OCI-LY7 (cell line): Measurements from ENCODE around the gene VSIG2. TPM values are rescaled to one million over a fixed set of nuclear protein-coding genes. Genes with fewer than 3 reads are reported as not detected.

Experiments used
- BruUV-seq: library from RNA; stranded (reverse); fragments of 400-500 nt; replicated peaks from 2 replicates; lab custom pipeline; 2021; lab: Mats Ljungman, UMichigan
- CTCF ChIA-PET: fragments of 300-600 bp; sonication (Branson Sonifier 250); formaldehyde crosslinking; loops from one replicate; lab custom pipeline; 2022; ENCODE audit warnings: antibody characterized with exemption; ENCODE audit not compliant: unreplicated experiment; lab: Charles Lee
- POLR2A ChIA-PET: fragments of 300-600 bp; sonication (Branson Sonifier 250); formaldehyde crosslinking; loops from one replicate; lab custom pipeline; 2022; ENCODE audit warnings: antibody characterized with exemption; lab: Charles Lee
- DNase-seq: peaks from one replicate; pipeline ENCODE4 v3.0.0-alpha.2; 2015; ENCODE audit warnings: low spot score
- H2AFZ ChIP-seq: fragments of 200-600 bp; sonication (generic), shearing (Covaris generic); 2 replicates; pipeline ENCODE4 v1.6.1; 2014; ENCODE audit warnings: mild to moderate bottlenecking, antibody characterized with exemption, low read length, moderate library complexity
- H3K27ac ChIP-seq: fragments of 200-600 bp; sonication (generic); 2 replicates; pipeline ENCODE4 v1.5.1; 2014; ENCODE audit warnings: mixed run types, low read depth, mild to moderate bottlenecking, moderate library complexity, low read length, inconsistent platforms; ENCODE audit not compliant: poor library complexity, severe bottlenecking
- H3K36me3 ChIP-seq: fragments of 200-600 bp; sonication (generic); 2 replicates; pipeline ENCODE4 v1.6.1; 2014; ENCODE audit warnings: mild to moderate bottlenecking, antibody characterized with exemption, low read length, moderate library complexity, mixed read lengths; ENCODE audit not compliant: insufficient read depth
- H3K4me1 ChIP-seq: fragments of 200-600 bp; sonication (generic); 2 replicates; pipeline ENCODE4 v1.5.1; 2014; ENCODE audit warnings: mild to moderate bottlenecking, low read length; ENCODE audit not compliant: insufficient read depth, poor library complexity, severe bottlenecking
- H3K4me2 ChIP-seq: fragments of 200-600 bp; sonication (generic); 2 replicates; pipeline ENCODE4 v1.6.1; 2014; ENCODE audit warnings: mild to moderate bottlenecking, low read length
- H3K4me3 ChIP-seq: fragments of 200-600 bp; sonication (generic); 2 replicates; pipeline ENCODE4 v1.5.1; 2014; ENCODE audit warnings: mild to moderate bottlenecking, low read depth, low read length; ENCODE audit not compliant: poor library complexity, severe bottlenecking
- H3K79me2 ChIP-seq: fragments of 200-600 bp; sonication (generic); 2 replicates; pipeline ENCODE4 v1.6.1; 2016; ENCODE audit warnings: low read depth, mild to moderate bottlenecking, low read length, moderate library complexity, mixed read lengths; ENCODE audit not compliant: insufficient read depth
- H3K9me2 ChIP-seq: fragments of 200-600 bp; sonication (generic); 2 replicates; pipeline ENCODE4 v1.6.1; 2016; ENCODE audit warnings: mild to moderate bottlenecking, low read length, mixed read lengths; ENCODE audit not compliant: insufficient read depth
- H3K9me3 ChIP-seq: fragments of 200-600 bp; sonication (generic); 2 replicates; pipeline ENCODE4 v1.6.1; 2014; ENCODE audit warnings: mild to moderate bottlenecking, mixed run types, low read length, mixed read lengths
- H4K20me1 ChIP-seq: fragments of 200-600 bp; sonication (generic); 2 replicates; pipeline ENCODE4 v1.6.1; 2014; ENCODE audit warnings: mild to moderate bottlenecking, antibody characterized with exemption, low read length, moderate library complexity, mixed read lengths; ENCODE audit not compliant: insufficient read depth
- CTCF ChIP-seq: fragments of 200-600 bp; sonication (generic); conservative IDR thresholded peaks from 2 replicates; pipeline ENCODE4 v1.5.1; 2014; ENCODE audit warnings: mild to moderate bottlenecking, antibody characterized with exemption, low read length, moderate library complexity, mixed read lengths
- EZH2phosphoT487 ChIP-seq: fragments of 200-600 bp; sonication (generic); IDR thresholded peaks from 2 replicates; pipeline ENCODE4 v1.6.1; 2018; ENCODE audit warnings: low read depth, borderline replicate concordance, mild to moderate bottlenecking, mixed run types, antibody characterized with exemption, low read length, moderate library complexity, mixed read lengths
- intact Hi-C: fragments of 100-400 bp; cut with micrococcal nuclease; formaldehyde crosslinking; loops from one replicate; pipeline ENCODE4 v1.10.0; 2022; ENCODE audit not compliant: unreplicated experiment
- total RNA-seq, 2 experiments: library from RNA; depleted of rRNA in 1 of 2; stranded (reverse); fragments of >200 nt in 1 of 2; shearing (Covaris generic) in 1 of 2; gene quantifications; 2 replicates each; pipeline ENCODE4 v1.2.3, GENCODE V29; 2014 to 2022

VSIG2 gene
- total RNA-seq, 2 experiments from 2014 or later = not detected

DNA sequence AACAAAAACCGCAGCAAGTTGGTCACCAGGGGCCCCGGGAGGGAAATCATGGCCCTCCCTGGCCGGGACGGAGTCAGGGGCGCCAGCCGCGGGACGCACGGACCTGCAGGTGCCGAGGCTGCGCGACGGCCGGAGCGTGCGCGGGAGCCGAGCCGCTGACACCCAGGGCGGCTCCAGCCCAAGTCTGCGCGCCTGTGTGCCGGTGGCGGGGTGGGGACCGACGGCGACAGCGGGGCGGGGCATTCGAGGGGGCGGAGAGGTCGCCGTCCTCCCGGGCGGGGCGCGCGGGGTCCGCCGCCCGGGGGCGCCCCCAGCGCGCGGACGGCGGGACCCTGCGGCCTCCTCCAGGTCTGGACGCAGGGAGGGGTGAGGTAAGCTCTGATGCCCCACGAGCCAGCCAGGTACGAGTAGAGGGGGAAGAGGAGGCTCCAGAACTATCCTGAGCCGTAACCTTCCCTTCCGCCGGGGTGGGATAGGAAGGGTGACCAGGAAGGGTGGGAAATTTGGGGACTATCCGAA lies 10.1 kb upstream of the VSIG2 start, which contains the start of gene ESAM:
TSS of gene ESAM (minus strand) at position 186 of the 519 bp plus-strand sequence. CDS start at position 50, 136 bp downstream.
- intact Hi-C loops = no loop called here
- H3K4me2 ChIP-seq = peak within 1 kb of the TSS; percentile 84
- peaks cover 5% of the 10 kb centered on the region; the same call in 1 of the 2 replicates for H3K36me3 ChIP-seq
- H3K4me3 ChIP-seq = peak within 1 kb of the TSS; percentile 71
- H3K9me2 ChIP-seq = no peaks in the 10 kb centered on the region
- ChIA-PET POLR2A (interaction anchor here (1.6 to 2.7 kb wide), 2 partner anchors 37 to 92 kb away, joined by 3 to 15 read pairs; no protein-coding TSS in a partner anchor), CTCF (interaction anchor here (0.6 to 2.3 kb wide), 4 partner anchors 16 to 93 kb away, joined by 3 to 9 read pairs (median 4); no protein-coding TSS in a partner anchor)
- DNase-seq = peak; percentile 75
- H2AFZ ChIP-seq = peak within 1 kb of the TSS; percentile 67; the same call in 1 of the 2 replicates
- H4K20me1 ChIP-seq = no peaks in the 10 kb centered on the region
- peaks cover 44% of the 10 kb centered on the region for H3K4me1 ChIP-seq
- TF ChIP-seq EZH2phosphoT487 = no peak
- TF ChIP-seq CTCF = peak; percentile 26; the same call in 1 of the 2 replicates
- no peaks in the 10 kb centered on the region for H3K79me2 ChIP-seq
- BruUV-seq = no TSS peak
- H3K9me3 ChIP-seq = no peaks in the 10 kb centered on the region
- H3K27ac ChIP-seq = no peak within 1 kb of the TSS

DNA sequence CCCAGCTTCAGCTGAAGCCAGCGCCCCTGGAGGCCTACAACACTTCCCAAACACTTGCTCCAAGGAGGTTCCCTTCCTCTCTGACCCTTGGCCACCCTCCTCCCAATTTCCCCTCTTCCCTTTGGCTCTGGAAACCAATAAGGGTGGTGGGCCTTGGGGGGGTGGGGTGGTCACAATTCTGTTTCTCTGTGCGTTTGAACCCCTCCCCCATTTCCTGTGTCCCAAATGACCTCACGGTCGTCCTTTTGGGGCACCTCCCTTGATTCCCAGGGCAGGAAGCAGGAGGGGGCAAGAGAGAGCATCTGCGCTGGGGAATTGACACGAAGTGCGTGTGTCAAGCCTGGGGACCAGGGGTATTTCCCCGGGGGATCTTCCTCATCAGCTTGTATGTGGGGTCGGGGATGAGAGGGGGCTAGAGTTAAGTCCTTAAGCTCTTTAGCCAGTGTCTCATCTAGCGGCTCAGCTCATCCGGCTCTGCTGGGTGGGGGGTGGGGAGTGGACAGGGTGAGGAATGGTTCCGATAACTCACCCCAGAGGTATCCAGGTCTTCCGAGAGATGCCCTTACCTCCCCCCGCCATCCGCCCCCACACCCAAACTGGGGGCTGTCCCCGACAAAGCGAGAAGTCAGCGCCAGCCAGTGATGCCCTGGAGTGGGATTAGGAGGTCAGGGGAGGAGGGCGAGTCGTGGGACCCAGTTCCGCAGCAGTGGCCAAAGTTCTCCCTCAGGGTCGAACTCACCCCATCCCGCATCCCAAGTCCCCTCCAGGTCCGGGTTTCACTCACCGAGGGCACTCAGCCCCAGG lies 9.4 kb upstream of the VSIG2 start:
- Histone ChIP-seq H3K9me3 (no peaks in the 10 kb centered on the region), H4K20me1 (no peaks in the 10 kb centered on the region), H3K4me3 (peak overlapping the region; percentile 71), H3K4me2 (peak overlapping the region; percentile 84), H3K36me3 (no peaks in the 10 kb centered on the region), H3K9me2 (no peaks in the 10 kb centered on the region), H3K79me2 (no peaks in the 10 kb centered on the region), H2AFZ (peak overlapping the region; percentile 46; the same call in 1 of the 2 replicates), H3K27ac (no peak overlapping the region), H3K4me1 (peaks cover 44% of the 10 kb centered on the region)
- ChIA-PET CTCF (interaction anchor here (0.6 to 2.3 kb wide), 5 partner anchors 19 to 317 kb away, joined by 3 to 9 read pairs (median 4); no protein-coding TSS in a partner anchor), POLR2A (interaction anchor here (1.6 kb wide), 1 partner anchor 92 kb away, joined by 3 read pairs; no protein-coding TSS in a partner anchor)
- BruUV-seq = no TSS peak
- DNase-seq = no peak
- no peak for TF ChIP-seq EZH2phosphoT487
- intact Hi-C loops = no loop called here

GRCh38 chr11:124760806-124761205 lies 8.8 kb upstream of the VSIG2 start:
- H3K79me2 ChIP-seq = no peaks in the 10 kb centered on the region
- intact Hi-C loops = no loop called here
- no peaks in the 10 kb centered on the region for H3K9me3 ChIP-seq
- no TSS peak for BruUV-seq
- H4K20me1 ChIP-seq = no peaks in the 10 kb centered on the region
- H3K4me3 ChIP-seq = no peak overlapping the region
- H3K27ac ChIP-seq = no peak overlapping the region
- no peaks in the 10 kb centered on the region for H3K9me2 ChIP-seq
- no peak for DNase-seq
- H2AFZ ChIP-seq = no peak overlapping the region
- POLR2A ChIA-PET = no interaction called here
- no peaks in the 10 kb centered on the region for H3K36me3 ChIP-seq
- TF ChIP-seq EZH2phosphoT487 (no peak), CTCF (no peak)
- no peak overlapping the region; the same call in 1 of the 2 replicates for H3K4me2 ChIP-seq
- CTCF ChIA-PET = interaction anchor here (0.7 kb wide), 1 partner anchor 18 kb away, joined by 3 read pairs; no protein-coding TSS in a partner anchor
- H3K4me1 ChIP-seq = peaks cover 44% of the 10 kb centered on the region
